Activated T-helper 17 cell treated with anti-CD3 and anti-CD28 coated beads, Interleukin-2, amount 50 U/mL, for 72 hours (primary cell): ENCODE measurements around the gene NDST1. TPM values are rescaled to one million over a fixed set of nuclear protein-coding genes. Genes with fewer than 3 reads are reported as not detected.

ENCODE experiments used
- ATAC-seq: fragments of 150-1000 bp; cut with Tn5 transposase; replicated peaks from 2 replicates; pipeline ENCODE4 v1.10.0; 2021; ENCODE audit warnings: mild to moderate bottlenecking, moderate library complexity
- H3K27ac Mint-ChIP-seq: one replicate; pipeline ENCODE4 v1.8.0; 2022; ENCODE audit warnings: mixed read lengths
- H3K27me3 Mint-ChIP-seq: one replicate; pipeline ENCODE4 v1.8.0; 2022; ENCODE audit warnings: mixed read lengths
- H3K36me3 Mint-ChIP-seq: one replicate; pipeline ENCODE4 v1.8.0; 2022; ENCODE audit warnings: low read depth, mild to moderate bottlenecking, mixed read lengths
- H3K4me1 Mint-ChIP-seq: one replicate; pipeline ENCODE4 v1.8.0; 2022; ENCODE audit warnings: mixed read lengths
- H3K4me3 Mint-ChIP-seq: one replicate; pipeline ENCODE4 v1.8.0; 2022; ENCODE audit warnings: mild to moderate bottlenecking, mixed read lengths
- H3K9me3 Mint-ChIP-seq: one replicate; pipeline ENCODE4 v1.8.0; 2022; ENCODE audit warnings: mixed read lengths
- total RNA-seq, 2 donors: library from RNA; stranded (reverse); gene quantifications; one replicate each; pipeline ENCODE4 v1.2.3, GENCODE V29; 2022

The NDST1 gene
- total RNA-seq, 2 donors from 2014 or later, result 0.48 to 1.8 TPM

DNA sequence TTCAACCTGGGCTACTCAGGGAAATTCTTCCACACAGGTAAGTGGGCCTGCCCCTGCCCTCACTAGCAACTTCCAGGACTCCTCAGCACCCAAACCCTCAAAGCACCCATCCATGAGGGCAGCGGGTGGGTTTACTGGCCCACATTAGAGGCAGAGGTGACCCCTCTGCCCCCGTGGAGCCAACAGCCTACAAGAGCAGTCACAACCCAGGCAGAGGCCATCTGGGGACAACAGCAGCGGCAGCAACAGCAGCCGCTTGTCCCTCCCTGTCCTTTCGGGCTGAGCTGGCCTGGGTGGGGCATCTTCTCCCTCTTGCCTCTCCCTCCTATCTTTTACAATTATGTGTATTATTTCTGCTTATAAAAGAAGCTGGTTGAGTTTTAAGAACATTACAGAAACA is 25.1 kb downstream of the NDST1 start:
- Mint-ChIP-seq H3K4me3 (no peak overlapping the region), H3K27me3 (no peaks in the 10 kb centered on the region), H3K9me3 (no peaks in the 10 kb centered on the region), H3K4me1 (no peaks in the 10 kb centered on the region), H3K27ac (no peak overlapping the region), H3K36me3 (no peaks in the 10 kb centered on the region)
- no peak for ATAC-seq

GRCh38 chr5:150534811-150535210 is 26.9 kb downstream of the NDST1 start:
- Mint-ChIP-seq H3K4me3 (no peak overlapping the region), H3K36me3 (no peaks in the 10 kb centered on the region), H3K27me3 (no peaks in the 10 kb centered on the region), H3K27ac (no peak overlapping the region), H3K4me1 (no peaks in the 10 kb centered on the region), H3K9me3 (no peaks in the 10 kb centered on the region)
- ATAC-seq, result no peak

- H3K4me3 Mint-ChIP-seq, result no peak overlapping the region
- H3K27ac Mint-ChIP-seq, result no peak overlapping the region
- no peaks in the 10 kb centered on the region for H3K36me3 Mint-ChIP-seq
- H3K4me1 Mint-ChIP-seq, result no peaks in the 10 kb centered on the region
- no peak for ATAC-seq
- H3K9me3 Mint-ChIP-seq, result no peaks in the 10 kb centered on the region
- no peaks in the 10 kb centered on the region for H3K27me3 Mint-ChIP-seq
Observed at GRCh38 chr5:150535611-150536010, 27.7 kb downstream of the NDST1 start.

DNA sequence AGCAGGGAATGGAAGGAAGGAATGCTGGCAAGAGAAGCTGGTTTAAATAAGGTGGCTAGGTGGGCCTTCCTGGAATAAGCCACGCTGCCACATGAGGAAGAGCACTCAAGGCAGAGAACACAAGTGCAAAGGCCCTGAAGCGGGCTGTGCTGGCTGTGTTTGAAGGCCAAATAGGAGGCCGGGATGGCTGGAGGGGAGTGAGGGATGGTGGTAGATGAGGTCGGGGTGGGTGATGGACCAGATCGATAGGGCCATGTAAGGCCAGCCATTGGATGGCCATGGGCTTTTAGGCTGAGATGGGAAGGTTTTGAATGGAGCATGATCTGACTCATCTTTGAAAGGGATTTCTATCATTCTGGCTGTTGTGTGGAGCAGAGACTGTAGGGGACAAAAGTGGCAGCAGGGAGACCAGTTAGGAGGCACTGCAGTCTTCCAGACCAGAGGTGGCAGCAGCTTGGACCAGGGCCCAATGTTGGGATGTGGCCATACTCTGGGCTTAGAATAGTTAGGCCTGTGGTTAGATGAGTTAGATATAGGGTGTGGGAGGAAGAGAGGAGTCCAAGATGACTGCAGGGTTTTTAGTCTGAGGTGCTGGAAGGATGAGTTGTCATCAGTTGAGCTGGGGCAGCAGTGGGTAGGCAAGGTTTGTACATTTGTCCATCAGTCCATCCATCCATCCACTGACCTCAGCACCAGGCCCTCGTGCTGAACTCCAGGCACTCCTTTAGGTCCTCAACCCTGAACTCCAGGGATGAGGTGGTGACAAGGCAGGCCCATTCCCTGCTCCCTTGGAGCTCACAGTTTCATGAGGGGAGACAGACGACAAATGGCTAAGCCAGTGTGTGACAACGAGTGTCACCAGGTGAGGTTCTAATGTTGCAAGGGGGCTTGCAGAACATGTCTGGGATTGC is 30.3 kb downstream of the NDST1 start:
- H3K27me3 Mint-ChIP-seq, result no peaks in the 10 kb centered on the region
- H3K36me3 Mint-ChIP-seq, result no peaks in the 10 kb centered on the region
- H3K27ac Mint-ChIP-seq, result no peak overlapping the region
- ATAC-seq, result no peak
- no peaks in the 10 kb centered on the region for H3K4me1 Mint-ChIP-seq
- H3K9me3 Mint-ChIP-seq, result no peaks in the 10 kb centered on the region
- no peak overlapping the region for H3K4me3 Mint-ChIP-seq

- Mint-ChIP-seq H3K4me1 (no peaks in the 10 kb centered on the region), H3K9me3 (no peaks in the 10 kb centered on the region), H3K27ac (no peak overlapping the region), H3K36me3 (no peaks in the 10 kb centered on the region), H3K4me3 (no peak overlapping the region), H3K27me3 (no peaks in the 10 kb centered on the region)
- ATAC-seq, result no peak
Observed at GRCh38 chr5:150539206-150539605, 31.3 kb downstream of the NDST1 start.

DNA sequence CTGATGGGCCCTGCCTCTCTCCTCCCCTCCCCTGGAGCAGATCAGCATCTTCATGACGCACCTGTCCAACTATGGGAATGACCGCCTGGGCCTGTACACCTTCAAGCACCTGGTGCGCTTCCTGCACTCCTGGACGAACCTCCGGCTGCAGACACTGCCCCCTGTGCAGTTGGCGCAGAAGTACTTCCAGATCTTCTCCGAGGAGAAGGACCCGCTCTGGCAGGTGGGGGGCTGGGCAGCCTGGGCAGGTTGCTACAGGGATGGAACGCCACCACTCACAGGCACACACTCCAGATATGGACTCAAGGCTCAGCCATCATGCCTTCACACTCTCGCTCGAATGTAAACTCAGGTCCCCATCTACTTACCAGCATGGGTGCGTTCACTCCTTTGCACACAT is 32.1 kb downstream of the NDST1 start:
- no peaks in the 10 kb centered on the region for H3K4me1 Mint-ChIP-seq
- no peak overlapping the region for H3K4me3 Mint-ChIP-seq
- no peaks in the 10 kb centered on the region for H3K36me3 Mint-ChIP-seq
- no peak overlapping the region for H3K27ac Mint-ChIP-seq
- no peaks in the 10 kb centered on the region for H3K27me3 Mint-ChIP-seq
- no peaks in the 10 kb centered on the region for H3K9me3 Mint-ChIP-seq
- no peak for ATAC-seq

DNA sequence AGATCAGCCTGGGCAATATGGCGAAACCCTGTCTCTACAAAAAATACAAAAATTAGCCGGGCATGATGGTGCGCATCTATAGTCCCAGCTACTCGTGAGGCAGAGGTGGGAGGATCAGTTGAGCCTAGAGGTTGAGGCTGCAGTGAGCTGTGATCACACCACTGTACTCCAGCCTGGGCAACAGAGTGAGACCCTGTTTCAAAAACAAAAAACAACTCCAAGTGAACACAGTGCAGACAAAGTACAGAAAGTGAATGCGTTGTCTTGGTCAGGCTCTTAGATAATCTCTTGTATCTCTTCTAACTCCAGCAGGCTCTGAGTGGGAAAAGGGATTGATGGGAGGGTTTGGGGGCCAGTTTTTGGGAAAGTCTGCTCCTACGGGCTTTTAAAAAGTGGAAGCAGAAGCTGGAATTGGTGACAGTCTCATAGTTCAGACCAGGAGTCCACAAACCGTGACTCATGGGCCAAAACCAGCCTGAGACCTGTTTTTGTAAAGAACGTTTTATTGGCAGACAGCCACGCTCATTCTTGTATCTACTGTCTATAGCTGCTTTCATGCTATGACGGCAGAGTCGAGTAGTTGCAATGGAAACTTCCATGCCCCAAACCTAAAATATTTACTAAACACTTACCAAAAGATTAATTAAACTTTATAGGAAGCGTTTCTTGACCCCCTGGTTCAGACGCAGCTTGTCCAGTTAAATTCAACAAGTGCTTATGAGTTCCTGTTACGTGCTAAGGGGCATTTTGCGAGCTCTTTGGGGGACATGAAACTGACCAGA is 32.9 kb downstream of the NDST1 start:
- H3K4me3 Mint-ChIP-seq, result no peak overlapping the region
- no peaks in the 10 kb centered on the region for H3K9me3 Mint-ChIP-seq
- ATAC-seq, result no peak
- no peaks in the 10 kb centered on the region for H3K27me3 Mint-ChIP-seq
- H3K4me1 Mint-ChIP-seq, result no peaks in the 10 kb centered on the region
- no peaks in the 10 kb centered on the region for H3K36me3 Mint-ChIP-seq
- H3K27ac Mint-ChIP-seq, result no peak overlapping the region

DNA sequence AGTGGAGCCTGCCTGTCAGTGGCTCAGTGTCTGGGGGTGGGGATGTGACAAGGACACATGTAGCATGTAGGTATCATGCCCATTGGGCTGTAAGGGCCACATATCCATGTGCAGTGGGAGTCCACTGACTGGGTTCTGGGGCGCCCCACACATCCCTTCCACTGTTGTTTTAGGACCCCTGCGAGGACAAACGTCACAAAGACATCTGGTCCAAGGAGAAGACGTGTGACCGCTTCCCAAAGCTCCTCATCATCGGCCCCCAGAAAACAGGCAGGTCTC is 33.4 kb downstream of the NDST1 start:
- Mint-ChIP-seq H3K27ac (no peak overlapping the region), H3K27me3 (no peaks in the 10 kb centered on the region), H3K9me3 (no peaks in the 10 kb centered on the region), H3K36me3 (no peaks in the 10 kb centered on the region), H3K4me3 (no peak overlapping the region), H3K4me1 (no peaks in the 10 kb centered on the region)
- no peak for ATAC-seq

- no peaks in the 10 kb centered on the region for H3K4me1 Mint-ChIP-seq
- H3K27ac Mint-ChIP-seq, result no peak overlapping the region
- no peaks in the 10 kb centered on the region for H3K27me3 Mint-ChIP-seq
- no peaks in the 10 kb centered on the region for H3K9me3 Mint-ChIP-seq
- no peak for ATAC-seq
- no peak overlapping the region for H3K4me3 Mint-ChIP-seq
- H3K36me3 Mint-ChIP-seq, result no peaks in the 10 kb centered on the region
Observed at GRCh38 chr5:150541895-150542294, 34.0 kb downstream of the NDST1 start.

GRCh38 chr5:150542933-150543445 is 35.1 kb downstream of the NDST1 start:
- Mint-ChIP-seq H3K36me3 (no peaks in the 10 kb centered on the region), H3K27ac (no peak overlapping the region), H3K9me3 (no peaks in the 10 kb centered on the region), H3K4me3 (no peak overlapping the region), H3K4me1 (no peaks in the 10 kb centered on the region), H3K27me3 (no peaks in the 10 kb centered on the region)
- ATAC-seq, result no peak

DNA sequence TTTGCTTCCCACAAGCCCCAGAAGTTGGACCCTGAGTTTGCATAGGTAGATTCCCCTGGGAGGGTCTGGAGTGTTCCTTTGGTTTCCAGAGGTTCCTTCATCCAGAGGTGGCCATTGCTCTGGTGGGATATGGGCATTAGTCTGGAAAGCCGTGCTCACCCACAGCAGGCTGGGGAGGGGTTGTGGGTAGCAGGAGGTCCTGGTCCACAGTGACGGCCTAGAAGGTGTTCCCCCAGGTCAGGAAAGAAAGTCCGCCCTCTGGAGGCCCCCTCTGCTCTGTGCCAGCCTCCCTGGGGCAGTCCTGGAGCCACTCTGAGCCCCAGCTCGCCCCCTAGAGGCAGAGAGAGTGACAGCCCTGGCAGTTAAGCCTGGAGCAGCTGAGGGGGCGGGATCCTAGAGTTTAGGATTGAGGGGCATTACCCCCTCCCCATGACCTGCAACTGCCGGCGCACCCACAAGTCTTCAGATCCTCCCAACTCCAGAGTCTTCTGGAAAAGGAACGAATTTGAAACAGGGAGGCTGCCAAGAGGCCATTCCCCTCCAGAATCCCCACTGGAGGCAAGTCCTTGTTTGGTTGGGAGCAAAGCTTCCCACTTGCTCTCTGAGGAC is 36.8 kb downstream of the NDST1 start:
- Mint-ChIP-seq H3K27ac (no peak overlapping the region), H3K36me3 (no peaks in the 10 kb centered on the region), H3K27me3 (no peaks in the 10 kb centered on the region), H3K4me3 (no peak overlapping the region), H3K4me1 (no peaks in the 10 kb centered on the region), H3K9me3 (no peaks in the 10 kb centered on the region)
- ATAC-seq, result peak; percentile 87

- Mint-ChIP-seq H3K4me1 (no peaks in the 10 kb centered on the region), H3K36me3 (no peaks in the 10 kb centered on the region), H3K4me3 (no peak overlapping the region), H3K27ac (no peak overlapping the region), H3K27me3 (no peaks in the 10 kb centered on the region), H3K9me3 (no peaks in the 10 kb centered on the region)
- no peak for ATAC-seq
Observed at GRCh38 chr5:150545246-150545645, 37.3 kb downstream of the NDST1 start.

GRCh38 chr5:150548123-150548522 is 40.2 kb downstream of the NDST1 start:
- Mint-ChIP-seq H3K36me3 (no peaks in the 10 kb centered on the region), H3K4me3 (no peak overlapping the region), H3K9me3 (no peaks in the 10 kb centered on the region), H3K27ac (no peak overlapping the region), H3K4me1 (no peaks in the 10 kb centered on the region), H3K27me3 (no peaks in the 10 kb centered on the region)
- no peak for ATAC-seq

DNA sequence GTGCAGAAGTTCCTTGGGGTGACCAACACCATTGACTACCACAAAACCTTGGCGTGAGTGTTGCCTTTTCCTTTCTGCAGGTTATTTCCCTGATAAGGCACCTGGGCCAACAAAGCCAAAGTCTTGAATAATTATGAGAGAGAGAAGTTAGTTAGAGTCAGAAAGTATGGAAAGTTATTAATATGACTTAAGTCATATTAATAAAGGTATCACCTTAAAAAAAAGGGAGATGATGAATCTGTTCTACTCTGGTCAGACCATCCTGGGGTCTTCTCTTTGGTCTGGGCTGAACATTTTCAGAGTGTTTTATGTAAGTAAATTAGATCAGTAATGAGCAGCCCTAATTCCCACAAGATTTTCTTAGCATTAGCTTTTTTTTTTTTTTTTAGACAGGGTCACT is 41.8 kb downstream of the NDST1 start:
- Mint-ChIP-seq H3K36me3 (no peaks in the 10 kb centered on the region), H3K4me3 (no peak overlapping the region), H3K4me1 (no peaks in the 10 kb centered on the region), H3K27ac (no peak overlapping the region), H3K9me3 (no peaks in the 10 kb centered on the region), H3K27me3 (no peaks in the 10 kb centered on the region)
- ATAC-seq, result no peak

GRCh38 chr5:150550286-150550685 is 42.4 kb downstream of the NDST1 start:
- Mint-ChIP-seq H3K9me3 (no peaks in the 10 kb centered on the region), H3K4me1 (no peaks in the 10 kb centered on the region), H3K27me3 (no peaks in the 10 kb centered on the region), H3K27ac (no peak overlapping the region), H3K4me3 (no peak overlapping the region), H3K36me3 (no peaks in the 10 kb centered on the region)
- ATAC-seq, result no peak
